ENCODE data around the gene DDX46. TPM values are rescaled to one million over a fixed set of nuclear protein-coding genes. Genes with fewer than 3 reads are reported as not detected.

The DDX46 gene
- total and polyA plus RNA-seq, 7 donors = 11.4 to 53.6 (median 35.0) TPM

- no peaks in the 10 kb centered on the region for H3K9me3 ChIP-seq
- peaks cover 0 to 18% (median 16%) of the 10 kb centered on the region in 4 donors for H3K4me1 ChIP-seq
- intact Hi-C loops (cut with DNase I) = no loop called here
- no peak for TF ChIP-seq EP300 (IDR thresholded peaks at IDR 0.05)
- TF ChIP-seq POLR2A (IDR thresholded peaks at IDR 0.05) = no peak
- no peak for TF ChIP-seq POLR2AphosphoS5 (IDR thresholded peaks at IDR 0.05)
- no peak for TF ChIP-seq CTCF (IDR thresholded peaks at IDR 0.05)
- 19 to 58% methylated on average over 3 of the region's 3 CpGs for WGBS, 2 donors
- no peak overlapping the region for H3K4me3 ChIP-seq
- no peak for DNase-seq
- no peak overlapping the region for H3K27ac ChIP-seq
- H3K36me3 ChIP-seq = no peaks in the 10 kb centered on the region
- no peaks in the 10 kb centered on the region for H3K27me3 ChIP-seq
Measured at GRCh38 chr5:134879456-134879855, 120.9 kb downstream of the DDX46 start.

Small RNA genes lying within 50 kb of the gene (small RNA-seq; reads per million reads assigned to genes)
- 0 reads per million in 3 donors for gene RNU6-757P

Other genes starting within 250 kb of the DDX46 start
- gene JADE2, start 233.1 kb upstream of the DDX46 start, total RNA-seq = 10 to 100 TPM; 38.5 to 53.8 (median 44.7) TPM
- gene JADE2, start 233.1 kb upstream of the DDX46 start, polyA plus RNA-seq = 10 to 100 TPM in 1 of 3 donors, 1 to 10 TPM in 2; 4.9 to 34.5 (median 6.0) TPM
- 10 to 100 TPM; 19.4 to 41.3 (median 36.3) TPM for gene SAR1B, start 126.0 kb upstream of the DDX46 start, total RNA-seq
- 10 to 100 TPM; 18.6 to 40.7 (median 32.8) TPM for gene SAR1B, start 126.0 kb upstream of the DDX46 start, polyA plus RNA-seq
- 10 to 100 TPM; 14.8 to 21.0 (median 17.0) TPM for gene SEC24A, start 110.0 kb upstream of the DDX46 start, total RNA-seq
- gene SEC24A, start 110.0 kb upstream of the DDX46 start, polyA plus RNA-seq = 10 to 100 TPM in 2 of 3 donors, 1 to 10 TPM in 1; 7.2 to 11.8 (median 11.2) TPM
- gene CAMLG, start 20.2 kb upstream of the DDX46 start, total RNA-seq = 10 to 100 TPM; 60.5 to 81.3 (median 65.1) TPM
- 10 to 100 TPM; 27.0 to 54.7 (median 28.9) TPM for gene CAMLG, start 20.2 kb upstream of the DDX46 start, polyA plus RNA-seq
- gene C5orf24, start 87.2 kb downstream of the DDX46 start, total RNA-seq = 10 to 100 TPM; 38.0 to 82.0 (median 70.8) TPM
- 10 to 100 TPM; 12.6 to 15.7 (median 15.0) TPM for gene C5orf24, start 87.2 kb downstream of the DDX46 start, polyA plus RNA-seq
- gene TXNDC15, start 115.6 kb downstream of the DDX46 start, total RNA-seq = 100 to 1,000 TPM in 2 of 4 donors, 10 to 100 TPM in 2; 69.0 to 123 (median 95.4) TPM
- gene TXNDC15, start 115.6 kb downstream of the DDX46 start, polyA plus RNA-seq = 10 to 100 TPM; 13.6 to 43.6 (median 24.6) TPM
- 10 to 100 TPM in 1 of 4 donors, 1 to 10 TPM in 3; 4.2 to 10.8 (median 7.8) TPM for gene PCBD2, start 146.4 kb downstream of the DDX46 start, total RNA-seq
- gene PCBD2, start 146.4 kb downstream of the DDX46 start, polyA plus RNA-seq = 10 to 100 TPM in 1 of 3 donors, 1 to 10 TPM in 2; 7.6 to 10.6 (median 8.4) TPM
- gene CATSPER3, start 209.1 kb downstream of the DDX46 start, total RNA-seq = 1 to 10 TPM in 1 of 4 donors, not detected in 3; 1.4 TPM
- 1 to 10 TPM in 1 of 3 donors, under 1 TPM in 1, not detected in 1; 0.57 to 1.2 TPM for gene CATSPER3, start 209.1 kb downstream of the DDX46 start, polyA plus RNA-seq

Measured in sigmoid colon (tissue), 7 donors.